Pulmonary artery endothelial cell (primary cell): Measurements from ENCODE around the gene CADM1. TPM values are rescaled to one million over a fixed set of nuclear protein-coding genes. Genes with fewer than 3 reads are reported as not detected.

Source experiments
- DNase-seq: peaks from one replicate; pipeline ENCODE4 v3.0.0-alpha.2; 2011; ENCODE audit warnings: low read depth, low spot score
- total RNA-seq: library from RNA; depleted of rRNA; stranded (reverse); fragments of >200 nt; gene quantifications from 2 replicates; pipeline ENCODE4 v1.2.3, GENCODE V29; 2014

The CADM1 gene
- total RNA-seq, 1 donor from 2014 or later: 2.8 TPM

DNA sequence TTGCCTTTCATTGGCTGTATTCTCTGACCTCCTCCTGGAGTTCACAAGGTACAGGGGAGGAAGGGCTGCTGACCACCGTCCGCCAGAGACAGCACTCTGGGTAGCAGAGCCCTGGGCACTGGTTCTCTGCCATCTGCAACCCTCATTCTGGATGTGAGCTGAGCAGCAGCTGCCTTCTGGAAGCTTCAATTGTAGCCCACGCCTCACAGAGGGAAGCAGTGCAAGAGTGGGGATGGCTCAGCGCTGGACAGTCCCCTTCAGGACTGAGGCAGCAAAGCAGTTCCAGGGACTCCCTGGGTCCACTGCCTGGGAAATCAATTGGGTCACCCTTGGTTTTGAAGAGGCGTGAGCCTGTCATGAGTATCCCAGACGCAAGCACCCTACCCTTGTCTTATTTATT, 346.2 kb downstream of the CADM1 start:
- DNase-seq: no peak

DNA sequence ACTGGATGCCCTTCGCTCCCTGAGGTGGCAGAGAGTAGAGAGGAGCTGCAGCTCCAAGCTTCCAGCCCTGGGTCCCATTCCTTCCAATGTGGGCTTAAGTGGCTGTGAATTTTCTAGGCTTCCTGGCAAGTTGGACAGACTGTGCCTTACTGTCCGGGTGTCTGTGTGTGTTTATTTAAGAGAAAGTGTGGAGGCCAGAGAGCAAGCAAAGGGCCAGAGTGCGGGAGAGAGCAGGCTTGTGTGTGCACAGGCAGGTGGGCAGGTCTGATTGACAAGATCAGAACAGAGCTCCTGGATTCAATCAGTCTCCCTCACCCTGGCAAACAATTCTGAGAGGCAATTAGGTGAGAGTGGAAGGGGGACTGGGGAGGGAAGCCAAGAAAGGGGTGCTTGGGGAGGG, 347.0 kb downstream of the CADM1 start:
- no peak for DNase-seq

DNA sequence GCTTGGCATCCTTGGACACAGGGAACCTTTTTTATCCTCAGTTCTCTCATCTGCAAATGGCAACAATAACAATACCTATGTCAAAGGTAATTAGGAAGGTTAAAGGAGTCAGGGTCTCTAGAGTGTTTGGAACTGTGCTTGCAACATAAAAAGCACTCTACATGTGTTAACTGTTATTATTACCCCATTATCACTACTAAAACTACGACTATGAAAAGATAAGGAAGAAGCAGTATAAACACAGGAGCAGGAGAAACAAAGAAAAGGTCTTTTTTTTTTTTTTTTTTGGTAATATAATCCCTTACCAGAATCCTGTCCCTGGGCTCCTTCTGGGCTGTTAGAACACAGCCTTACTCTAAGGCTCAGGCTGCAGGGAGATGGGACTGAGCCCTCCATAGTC, 348.2 kb downstream of the CADM1 start:
- no peak for DNase-seq

DNA sequence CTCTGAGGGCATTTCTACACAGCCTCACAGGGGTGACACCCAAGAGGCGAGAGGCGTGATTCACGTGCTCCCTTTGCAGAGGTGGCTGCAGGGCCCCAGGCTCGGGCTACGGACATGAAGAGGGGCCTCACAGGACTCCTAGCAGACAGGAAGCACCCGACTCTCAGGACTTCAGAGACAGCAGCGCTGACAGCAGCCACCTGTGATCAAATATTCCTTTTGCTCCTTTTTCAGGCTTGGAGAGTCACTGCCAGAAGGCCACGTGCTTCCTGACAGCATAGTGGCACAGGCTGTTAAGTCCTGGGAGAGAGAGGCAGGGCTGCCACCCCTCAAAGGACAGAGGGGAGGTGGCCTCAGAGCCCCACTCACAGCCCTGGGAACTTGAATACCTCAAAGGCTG, 348.9 kb downstream of the CADM1 start:
- DNase-seq: no peak

DNA sequence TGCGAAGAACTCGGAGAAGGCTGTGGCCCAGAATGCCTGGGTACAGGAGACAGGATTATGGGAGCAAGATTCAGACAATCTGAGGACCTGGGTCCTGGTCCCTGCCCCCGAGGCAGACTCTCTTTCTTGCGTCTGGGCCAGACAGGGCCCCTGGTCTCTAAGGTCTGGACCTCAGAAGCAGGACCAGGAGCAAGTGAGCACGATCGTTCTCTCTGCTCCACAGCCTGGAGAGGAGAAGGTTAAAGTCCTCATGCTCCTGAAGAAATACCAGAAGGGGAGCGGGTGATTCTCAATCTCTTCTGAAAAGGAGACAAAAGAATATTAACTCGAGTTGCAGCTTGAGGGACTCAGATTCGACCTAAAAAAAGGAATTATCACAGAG, 349.9 kb downstream of the CADM1 start:
- DNase-seq: no peak

DNA sequence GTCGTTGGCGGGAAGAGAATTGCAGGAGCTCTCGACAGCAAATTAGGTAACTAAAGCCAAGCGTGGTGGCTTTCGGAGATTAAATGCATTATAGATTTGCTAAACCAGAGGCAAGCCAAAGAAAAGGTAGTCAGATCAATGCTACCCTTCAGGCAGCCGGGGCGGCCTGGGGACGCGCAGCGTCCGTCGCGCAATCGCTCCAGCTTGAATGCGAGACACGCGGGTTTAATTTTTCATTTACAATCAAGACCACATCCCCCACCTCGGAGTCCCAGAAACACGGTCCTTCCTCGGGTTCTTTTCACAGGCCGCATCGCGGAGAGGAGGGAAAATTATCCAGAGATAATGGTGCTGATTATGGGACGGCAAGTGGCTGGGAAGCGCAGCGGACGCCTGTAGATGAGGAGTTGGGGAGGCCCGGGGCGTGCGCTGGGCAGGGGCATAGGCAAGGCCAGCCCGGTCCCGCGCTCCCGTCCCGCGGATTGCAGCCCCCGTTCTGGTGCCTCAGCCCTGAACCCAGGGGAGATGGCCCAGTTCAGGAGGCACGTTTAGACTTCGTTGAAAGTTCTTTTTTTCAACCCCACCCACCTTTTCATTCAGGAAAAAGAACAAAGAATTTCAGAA, 350.4 kb downstream of the CADM1 start:
- DNase-seq: no peak

DNA sequence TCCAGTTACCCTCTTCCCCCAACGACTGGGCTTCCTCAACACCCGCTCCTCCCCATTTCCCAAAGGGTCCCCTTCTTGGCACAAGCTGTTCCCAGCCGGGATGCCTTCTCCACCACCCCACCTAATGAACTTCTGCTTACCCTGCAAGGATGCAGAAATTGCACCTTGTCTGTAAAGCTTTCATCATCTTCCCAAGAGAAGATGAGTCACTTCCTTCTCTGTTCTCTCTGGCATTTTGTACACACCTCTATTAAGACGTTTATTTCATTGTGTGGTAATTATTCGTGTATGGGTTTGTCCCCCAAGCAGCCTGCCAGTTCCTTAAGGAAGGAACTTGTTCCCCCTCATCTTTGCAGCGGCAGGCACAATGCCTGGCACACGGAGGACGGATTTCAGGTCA, 351.1 kb downstream of the CADM1 start:
- no peak for DNase-seq

DNA sequence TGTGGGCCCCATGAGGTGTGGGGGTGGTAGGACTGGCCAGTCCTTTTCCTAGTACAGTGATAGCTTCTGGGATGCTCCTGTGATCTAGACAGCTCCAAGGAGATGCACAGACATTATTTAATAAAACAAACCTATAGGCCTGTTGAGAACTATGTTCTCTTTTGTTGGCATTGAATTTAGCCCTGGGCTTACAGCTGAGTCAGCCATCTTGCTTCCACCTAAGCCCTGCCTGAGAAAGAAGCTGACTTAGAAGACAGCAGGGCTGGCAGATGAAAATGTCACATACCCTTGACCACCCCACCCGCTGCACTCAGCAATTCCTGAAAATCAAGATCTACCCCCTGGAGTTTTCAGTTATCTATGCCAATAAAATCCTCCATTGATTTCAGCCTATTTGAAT, 353.2 kb downstream of the CADM1 start:
- no peak for DNase-seq

DNA sequence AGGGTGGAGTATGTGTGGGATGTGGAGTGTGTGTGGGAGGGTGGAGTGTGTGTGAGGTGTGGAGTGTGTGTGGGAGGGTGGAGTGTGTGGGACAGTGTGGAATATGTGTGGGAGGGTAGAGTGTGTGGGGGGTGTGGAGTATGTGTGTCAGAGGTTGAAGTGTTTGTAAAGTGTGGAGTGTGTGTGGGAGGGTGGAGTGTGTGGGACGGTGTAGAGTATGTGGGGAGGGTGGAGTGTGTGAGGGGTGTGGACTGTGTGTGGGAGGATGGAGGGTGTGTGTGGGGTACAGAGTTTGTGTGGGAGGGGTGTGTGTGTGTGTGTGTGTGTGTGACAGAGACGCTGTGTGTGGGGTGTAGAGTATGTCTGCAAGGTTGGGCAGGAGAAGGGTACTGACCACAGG, 355.5 kb downstream of the CADM1 start:
- no peak for DNase-seq

DNA sequence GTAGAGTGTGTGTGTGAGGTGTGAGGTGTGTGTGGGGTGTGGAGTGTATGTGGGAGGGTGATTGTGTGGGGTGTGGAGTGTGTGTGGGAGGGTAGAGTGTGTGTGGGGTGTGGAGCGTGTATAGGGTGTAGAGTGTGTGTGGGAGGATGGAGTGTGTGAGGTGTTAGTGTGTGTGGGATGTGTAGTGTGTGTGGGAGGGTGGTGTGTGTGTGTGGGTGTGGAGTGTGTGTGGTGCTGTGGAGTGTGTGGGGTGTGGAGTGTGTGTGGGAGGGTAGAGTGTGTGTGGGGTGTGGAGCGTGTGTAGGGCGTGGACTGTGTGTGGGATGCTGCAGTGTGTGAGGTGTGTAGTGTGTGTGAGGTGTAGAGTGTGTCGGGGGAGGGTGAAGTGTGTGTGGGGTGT, 356.1 kb downstream of the CADM1 start:
- DNase-seq: no peak

DNA sequence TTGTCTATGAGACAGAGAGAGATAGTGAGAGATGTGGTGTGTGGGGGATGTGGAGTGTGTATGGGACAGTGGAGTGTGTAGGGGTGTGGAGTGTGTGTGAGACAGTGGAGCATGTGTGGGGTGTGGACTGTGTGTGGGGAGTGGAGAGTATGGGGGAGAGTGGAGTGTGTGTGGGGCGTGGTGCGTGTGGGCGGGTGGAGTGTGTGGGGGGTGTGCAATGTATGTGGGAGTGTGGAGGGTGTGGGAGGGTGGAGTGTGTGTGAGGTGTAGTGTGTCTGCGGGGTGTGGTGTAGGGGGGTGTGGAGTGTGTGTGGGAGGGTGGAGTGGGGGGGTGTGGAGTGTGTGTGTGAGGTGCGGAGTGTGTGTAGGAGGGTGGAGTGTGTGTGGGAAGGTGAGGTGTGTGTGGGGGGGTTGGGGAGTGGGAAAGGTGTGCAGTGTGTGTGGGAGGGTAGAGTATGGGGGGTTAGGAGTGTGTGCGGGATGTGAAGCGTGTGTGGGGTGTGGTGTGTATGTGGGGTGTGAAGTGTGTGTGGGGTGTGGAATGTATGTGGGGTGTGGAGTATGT, 356.9 kb downstream of the CADM1 start:
- no peak for DNase-seq

DNA sequence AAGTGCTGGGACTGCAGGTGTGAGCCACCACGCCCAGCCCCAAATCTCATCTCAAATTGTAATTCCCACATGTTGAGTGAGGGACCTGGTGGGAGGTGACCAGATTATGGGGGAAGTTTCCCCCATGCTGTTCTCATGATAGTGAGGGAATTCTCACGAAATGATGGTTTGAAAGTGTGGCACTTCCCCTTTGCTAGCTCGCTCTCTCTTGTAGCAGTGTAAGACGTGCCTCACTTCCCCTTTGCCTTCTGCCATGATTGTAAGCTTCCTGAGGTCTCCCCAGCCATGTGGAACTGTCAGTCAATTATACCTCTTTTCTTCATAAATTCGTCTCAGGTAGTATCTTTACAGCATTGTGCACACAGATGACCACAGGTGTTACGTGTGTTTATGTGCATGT, 357.8 kb downstream of the CADM1 start:
- no peak for DNase-seq

DNA sequence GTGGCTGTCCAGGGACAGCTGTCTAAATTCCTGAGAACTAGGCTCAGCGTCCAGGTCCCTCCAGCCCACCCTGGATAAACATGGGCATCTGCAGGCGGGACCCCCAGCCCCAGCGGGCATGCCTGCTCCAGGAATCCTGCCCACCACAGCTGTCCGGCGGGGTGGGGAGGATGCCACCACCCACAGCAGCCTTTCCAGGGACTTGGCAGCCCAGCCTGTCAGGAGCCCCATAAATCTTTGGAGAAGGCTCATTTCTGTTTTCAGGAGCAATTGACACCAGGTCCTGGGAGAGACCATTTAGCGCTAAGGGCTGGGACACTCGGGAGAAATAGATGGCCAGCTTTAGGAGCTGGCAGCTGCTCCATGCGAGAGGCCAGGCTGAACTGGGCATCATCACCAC, 358.9 kb downstream of the CADM1 start:
- no peak for DNase-seq

DNA sequence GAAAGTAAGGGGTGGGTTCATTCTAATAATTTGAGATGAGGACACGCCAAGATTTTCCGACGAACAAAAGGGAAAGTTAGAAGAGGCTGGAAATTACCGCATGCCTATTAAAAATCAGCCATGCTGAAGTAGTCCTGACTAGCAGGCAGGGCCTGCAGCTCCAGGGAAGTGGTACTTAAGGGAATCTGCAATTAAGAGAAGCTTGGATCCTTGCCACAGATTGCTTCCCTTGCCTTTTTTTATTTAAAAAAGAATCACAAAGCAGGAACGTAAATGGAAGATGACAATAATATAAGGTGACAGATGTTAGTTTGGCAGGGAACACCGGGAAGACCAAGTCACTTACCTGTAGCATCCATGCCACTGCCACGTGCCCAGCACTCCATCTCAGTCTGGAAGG, 359.3 kb downstream of the CADM1 start:
- DNase-seq: no peak

DNA sequence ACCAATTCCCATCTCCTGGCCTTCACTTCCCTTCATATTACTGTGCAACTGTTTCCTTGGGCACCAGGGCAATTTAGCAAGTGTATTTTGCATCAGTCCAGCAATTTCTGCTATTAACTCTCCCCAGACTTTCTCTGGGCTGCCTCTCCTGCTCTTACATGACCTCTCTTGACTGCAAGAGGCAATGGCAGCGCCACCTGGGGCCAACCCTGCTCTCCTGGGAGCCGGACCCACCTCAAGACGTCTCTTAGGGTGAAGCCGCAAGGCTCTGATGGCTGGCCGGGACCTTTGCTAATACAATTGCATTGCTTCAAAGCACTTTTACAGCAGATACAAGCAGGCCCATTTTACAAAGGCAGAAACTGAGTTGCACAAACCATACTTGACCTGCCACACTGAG, 360.2 kb downstream of the CADM1 start:
- no peak for DNase-seq

DNA sequence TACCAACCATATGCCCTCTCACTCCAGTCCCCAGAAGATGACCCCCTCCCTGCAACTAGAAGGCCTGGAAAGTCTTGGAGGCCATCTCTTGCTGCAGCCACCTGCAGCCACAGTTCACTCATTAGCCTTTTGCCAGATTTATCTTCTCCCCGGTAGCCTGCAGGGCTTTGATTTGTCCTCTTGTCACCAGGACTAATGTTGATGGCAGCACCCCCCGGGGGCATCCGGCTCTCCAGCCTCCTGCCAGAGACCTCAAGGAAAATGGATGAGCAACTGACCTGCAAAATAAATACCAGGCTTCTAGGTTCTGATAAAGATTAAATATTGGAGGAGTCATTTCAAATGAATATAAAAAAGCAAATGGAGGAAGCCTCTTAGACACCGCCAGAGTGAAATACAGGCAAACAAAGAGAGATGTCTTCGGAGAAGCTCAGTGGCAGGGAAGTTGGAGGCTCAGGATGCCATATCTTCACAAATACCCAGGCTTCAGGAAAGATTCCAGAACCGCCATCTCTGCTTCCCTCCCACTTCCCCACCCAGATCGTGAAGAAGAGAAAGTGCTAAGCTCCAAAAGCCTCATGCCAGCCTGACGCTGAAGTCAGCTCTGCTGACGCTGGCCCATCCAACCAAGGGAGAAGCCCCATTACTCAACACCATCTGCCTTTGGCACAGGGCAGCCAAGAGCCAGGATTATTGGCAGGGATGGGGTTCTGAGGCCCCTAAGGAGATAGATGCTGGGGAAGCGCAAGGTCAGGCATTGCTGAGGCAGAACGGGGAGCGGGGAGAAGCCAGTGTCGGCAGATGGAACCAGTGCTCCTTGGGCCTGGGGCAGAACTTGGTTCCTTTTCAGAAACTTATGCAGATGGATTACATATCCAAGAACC, 362.7 kb downstream of the CADM1 start:
- no peak for DNase-seq

DNA sequence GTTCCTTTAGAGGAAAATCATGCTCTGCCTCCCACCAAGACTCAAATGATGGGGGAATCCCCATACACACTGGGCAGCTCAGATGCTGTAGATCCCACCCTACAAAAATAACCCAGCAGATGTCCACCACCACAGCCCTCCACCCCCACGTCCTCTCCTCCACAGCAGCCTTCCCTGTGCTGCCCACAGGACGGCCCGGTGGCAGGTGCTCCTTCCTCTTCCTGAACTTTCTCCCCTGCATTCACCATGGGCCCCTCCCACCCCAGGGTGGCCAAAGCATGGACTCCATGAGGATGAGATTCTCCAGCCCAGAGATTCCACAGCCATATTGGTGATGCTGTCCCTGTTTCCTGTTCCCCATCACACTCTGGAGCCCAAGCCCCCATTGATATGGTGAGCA, 368.3 kb downstream of the CADM1 start:
- DNase-seq: no peak

DNA sequence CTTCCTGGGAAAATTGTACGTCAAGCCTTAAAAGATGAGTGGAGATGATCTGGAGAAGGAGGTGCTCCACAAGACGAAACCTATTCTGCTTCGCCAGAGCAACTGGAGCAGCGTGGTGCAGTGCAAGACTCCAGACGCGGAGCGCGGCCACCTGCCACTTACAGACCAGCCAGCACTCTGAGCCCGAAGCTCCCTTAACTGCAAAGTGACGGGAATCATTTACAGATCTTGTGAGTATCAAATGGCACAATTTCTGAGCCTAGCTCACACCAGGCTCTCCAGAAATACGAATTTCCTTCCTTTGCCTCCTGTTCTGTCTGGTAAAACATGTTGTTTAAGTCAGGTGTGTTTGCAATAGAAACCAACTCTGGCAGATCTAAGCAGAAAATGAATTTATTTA, 369.3 kb downstream of the CADM1 start:
- DNase-seq: no peak

DNA sequence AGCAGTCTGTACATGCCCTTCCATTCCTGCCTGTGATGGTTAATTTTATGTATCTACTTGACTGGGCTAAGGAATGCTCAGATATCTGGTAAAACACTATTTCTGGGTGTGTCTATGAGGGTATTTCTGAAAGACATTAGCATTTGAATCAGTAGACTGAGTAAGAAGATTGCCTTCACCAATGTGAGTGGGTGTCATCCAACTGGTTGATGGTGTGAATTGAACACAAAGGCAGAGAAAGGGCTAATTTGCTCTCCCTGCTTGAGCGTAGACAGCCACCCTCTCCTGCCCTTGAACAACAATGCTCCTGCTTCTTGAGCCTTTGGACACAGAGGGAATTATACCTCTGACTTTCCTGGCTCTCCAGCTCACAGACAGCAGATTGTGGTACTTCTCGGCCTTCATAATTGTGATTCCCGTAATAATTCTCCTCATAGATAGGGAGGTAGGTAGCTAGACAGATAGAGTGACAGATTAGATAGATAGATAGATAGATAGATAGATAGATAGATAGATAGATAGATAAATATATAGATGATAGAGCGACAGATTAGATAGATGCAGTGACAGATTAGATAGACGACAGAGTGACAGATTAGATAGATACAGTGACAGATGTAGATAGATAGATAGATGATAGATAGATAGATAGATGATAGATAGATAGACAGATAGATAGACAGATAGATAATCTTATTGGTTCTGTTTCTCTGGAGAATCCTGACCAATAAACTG, 370.6 kb downstream of the CADM1 start:
- no peak for DNase-seq

DNA sequence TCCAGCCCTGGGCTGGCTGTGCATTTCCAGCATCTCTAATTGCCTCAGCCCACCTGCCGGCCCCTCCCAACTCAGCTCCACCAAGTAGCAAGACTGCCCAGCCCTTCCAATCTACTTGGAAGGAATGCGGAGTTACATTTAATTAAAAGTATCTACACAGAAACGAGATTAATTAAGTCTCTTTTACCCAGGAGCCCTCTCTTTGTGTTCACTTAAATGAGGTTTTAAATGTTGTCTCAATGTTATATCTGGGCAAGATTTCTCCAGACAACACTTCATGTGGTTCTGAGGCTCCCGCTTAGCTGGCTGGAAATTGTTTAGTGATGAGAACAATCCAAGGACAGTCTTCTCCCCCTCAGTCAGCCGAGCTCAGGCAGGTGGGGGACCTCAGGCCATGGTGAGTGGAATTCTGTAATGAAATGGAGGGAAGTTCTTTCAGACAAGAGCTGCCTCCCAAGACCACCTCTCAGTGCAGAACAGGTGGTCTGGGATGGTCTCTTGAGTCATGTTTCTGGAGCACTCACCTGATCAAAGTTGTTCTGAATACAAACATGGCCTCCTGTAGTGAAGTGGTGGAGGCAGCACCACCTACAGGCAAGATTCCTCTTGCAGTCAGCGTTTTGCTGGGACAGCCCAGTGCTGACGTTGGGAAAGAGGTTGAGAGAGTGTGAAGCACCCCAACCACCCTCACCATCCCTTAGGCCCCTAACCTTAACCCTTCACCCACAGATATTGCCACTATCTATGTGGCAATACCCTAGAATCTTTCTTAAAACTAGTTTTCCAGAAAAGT, 371.6 kb downstream of the CADM1 start:
- no peak for DNase-seq
